Activated naive CD4-positive, alpha-beta T cell treated with anti-CD3 and anti-CD28 coated beads, Interleukin-2, amount 50 U/mL, for 24 hours (primary cell): ENCODE results near the gene FADS2.

ENCODE experiments used
- H3K27ac Mint-ChIP-seq: one replicate; pipeline ENCODE4 v1.8.0; 2021; ENCODE audit warnings: mild to moderate bottlenecking, mixed read lengths
- H3K27me3 Mint-ChIP-seq: one replicate; pipeline ENCODE4 v1.8.0; 2021; ENCODE audit warnings: mixed read lengths
- H3K36me3 Mint-ChIP-seq: one replicate; pipeline ENCODE4 v1.8.0; 2021; ENCODE audit warnings: mixed read lengths
- H3K4me1 Mint-ChIP-seq: one replicate; pipeline ENCODE4 v1.8.0; 2021; ENCODE audit warnings: mixed read lengths
- H3K4me3 Mint-ChIP-seq: one replicate; pipeline ENCODE4 v1.8.0; 2021; ENCODE audit warnings: mild to moderate bottlenecking, mixed read lengths
- H3K9me3 Mint-ChIP-seq: one replicate; pipeline ENCODE4 v1.8.0; 2021; ENCODE audit warnings: mixed read lengths

Gene FADS2

GRCh38 chr11:61905067-61905696 is 77.1 kb downstream of the FADS2 start:
- Mint-ChIP-seq H3K27me3 (no peaks in the 10 kb centered on the region), H3K4me3 (no peak overlapping the region), H3K36me3 (no peaks in the 10 kb centered on the region), H3K27ac (no peak overlapping the region), H3K4me1 (no peaks in the 10 kb centered on the region), H3K9me3 (no peaks in the 10 kb centered on the region)

GRCh38 chr11:61905801-61906521 is 77.9 kb downstream of the FADS2 start:
- no peak overlapping the region for H3K4me3 Mint-ChIP-seq
- H3K27ac Mint-ChIP-seq = no peak overlapping the region
- no peaks in the 10 kb centered on the region for H3K36me3 Mint-ChIP-seq
- no peaks in the 10 kb centered on the region for H3K4me1 Mint-ChIP-seq
- no peaks in the 10 kb centered on the region for H3K9me3 Mint-ChIP-seq
- H3K27me3 Mint-ChIP-seq = no peaks in the 10 kb centered on the region

- Mint-ChIP-seq H3K9me3 (no peaks in the 10 kb centered on the region), H3K4me1 (no peaks in the 10 kb centered on the region), H3K27ac (no peak overlapping the region), H3K27me3 (no peaks in the 10 kb centered on the region), H3K36me3 (no peaks in the 10 kb centered on the region), H3K4me3 (no peak overlapping the region)
Observed at GRCh38 chr11:61906522-61906909, 78.4 kb downstream of the FADS2 start.

- no peaks in the 10 kb centered on the region for H3K36me3 Mint-ChIP-seq
- H3K27me3 Mint-ChIP-seq = no peaks in the 10 kb centered on the region
- H3K9me3 Mint-ChIP-seq = no peaks in the 10 kb centered on the region
- no peaks in the 10 kb centered on the region for H3K4me1 Mint-ChIP-seq
- no peak overlapping the region for H3K4me3 Mint-ChIP-seq
- no peak overlapping the region for H3K27ac Mint-ChIP-seq
Observed at GRCh38 chr11:61907282-61907681, 79.2 kb downstream of the FADS2 start.

- H3K27me3 Mint-ChIP-seq = no peaks in the 10 kb centered on the region
- H3K27ac Mint-ChIP-seq = no peak overlapping the region
- no peaks in the 10 kb centered on the region for H3K36me3 Mint-ChIP-seq
Observed at GRCh38 chr11:61907871-61908729, 80.0 kb downstream of the FADS2 start.

GRCh38 chr11:61908730-61909316 is 80.7 kb downstream of the FADS2 start:
- Mint-ChIP-seq H3K27ac (no peak overlapping the region), H3K4me3 (no peak overlapping the region), H3K36me3 (no peaks in the 10 kb centered on the region), H3K27me3 (no peaks in the 10 kb centered on the region), H3K9me3 (no peaks in the 10 kb centered on the region), H3K4me1 (no peaks in the 10 kb centered on the region)

More at GRCh38 chr11:61907871-61908729, 80.0 kb downstream of the FADS2 start:
- H3K4me3 Mint-ChIP-seq = no peak overlapping the region
- H3K4me1 Mint-ChIP-seq = no peaks in the 10 kb centered on the region
- no peaks in the 10 kb centered on the region for H3K9me3 Mint-ChIP-seq

GRCh38 chr11:61910187-61911127 is 82.4 kb downstream of the FADS2 start:
- Mint-ChIP-seq H3K9me3 (no peaks in the 10 kb centered on the region), H3K36me3 (no peaks in the 10 kb centered on the region), H3K27ac (no peak overlapping the region), H3K4me1 (no peaks in the 10 kb centered on the region), H3K27me3 (peaks cover 13% of the 10 kb centered on the region), H3K4me3 (no peak overlapping the region)

- H3K9me3 Mint-ChIP-seq = no peaks in the 10 kb centered on the region
- no peak overlapping the region for H3K4me3 Mint-ChIP-seq
- no peak overlapping the region for H3K27ac Mint-ChIP-seq
- H3K27me3 Mint-ChIP-seq = peaks cover 15% of the 10 kb centered on the region
- H3K36me3 Mint-ChIP-seq = no peaks in the 10 kb centered on the region
- no peaks in the 10 kb centered on the region for H3K4me1 Mint-ChIP-seq
Observed at GRCh38 chr11:61911128-61911700, 83.1 kb downstream of the FADS2 start.

GRCh38 chr11:61911701-61912529 is 83.8 kb downstream of the FADS2 start:
- no peaks in the 10 kb centered on the region for H3K9me3 Mint-ChIP-seq
- H3K4me3 Mint-ChIP-seq = no peak overlapping the region

GRCh38 chr11:61912530-61912898 is 84.4 kb downstream of the FADS2 start:
- Mint-ChIP-seq H3K9me3 (no peaks in the 10 kb centered on the region), H3K36me3 (no peaks in the 10 kb centered on the region), H3K4me1 (no peaks in the 10 kb centered on the region), H3K27me3 (peaks cover 17% of the 10 kb centered on the region), H3K4me3 (no peak overlapping the region), H3K27ac (no peak overlapping the region)

More at GRCh38 chr11:61911701-61912529, 83.8 kb downstream of the FADS2 start:
- Mint-ChIP-seq H3K27me3 (peaks cover 17% of the 10 kb centered on the region), H3K4me1 (no peaks in the 10 kb centered on the region), H3K27ac (no peak overlapping the region), H3K36me3 (no peaks in the 10 kb centered on the region)

GRCh38 chr11:61912991-61913698 is 85.0 kb downstream of the FADS2 start:
- H3K27me3 Mint-ChIP-seq = peaks cover 23% of the 10 kb centered on the region

GRCh38 chr11:61913699-61914395 is 85.7 kb downstream of the FADS2 start:
- Mint-ChIP-seq H3K27ac (no peak overlapping the region), H3K27me3 (peaks cover 30% of the 10 kb centered on the region), H3K4me1 (peaks cover 10% of the 10 kb centered on the region)

More at GRCh38 chr11:61912991-61913698, 85.0 kb downstream of the FADS2 start:
- H3K36me3 Mint-ChIP-seq = no peaks in the 10 kb centered on the region
- peaks cover 6% of the 10 kb centered on the region for H3K4me1 Mint-ChIP-seq
- H3K9me3 Mint-ChIP-seq = no peaks in the 10 kb centered on the region
- peak overlapping the region; percentile 9 for H3K27ac Mint-ChIP-seq
- no peak overlapping the region for H3K4me3 Mint-ChIP-seq

More at GRCh38 chr11:61913699-61914395, 85.7 kb downstream of the FADS2 start:
- no peaks in the 10 kb centered on the region for H3K36me3 Mint-ChIP-seq
- no peaks in the 10 kb centered on the region for H3K9me3 Mint-ChIP-seq
- H3K4me3 Mint-ChIP-seq = no peak overlapping the region
